Measurements from ENCODE around the gene DHCR7. TPM values are rescaled to one million over a fixed set of nuclear protein-coding genes. Genes with fewer than 3 reads are reported as not detected.

The DHCR7 gene
- total RNA-seq, 4 donors from 2014 or later = 5.8 to 9.5 (median 9.2) TPM

GRCh38 chr11:71474141-71474770 lies 26.1 kb upstream of the DHCR7 start:
- Histone ChIP-seq H3K4me3 (no peak overlapping the region), H3K27ac (replicated peaks in 1 of 4) (no peak overlapping the region), H3K9me3 (no peaks in the 10 kb centered on the region), H3K36me3 (peaks cover 65 to 85% (median 77%) of the 10 kb centered on the region in 4 donors), H3K27me3 (no peaks in the 10 kb centered on the region), H3K4me1 (no peaks in the 10 kb centered on the region)
- intact Hi-C loops (cut with DNase I) = no loop called here
- TF ChIP-seq POLR2AphosphoS5 (IDR thresholded peaks at IDR 0.05) = no peak
- no peak for TF ChIP-seq EP300 (IDR thresholded peaks at IDR 0.05)
- TF ChIP-seq POLR2A (IDR thresholded peaks at IDR 0.05; ENCODE audit: low read depth) = no peak
- TF ChIP-seq CTCF (IDR thresholded peaks at IDR 0.05) = no peak
- WGBS = 100% methylated on average over 8 of the region's 27 CpGs
- DNase-seq (ENCODE audit: extremely low spot score) = no peak

- Histone ChIP-seq H3K4me1 (no peaks in the 10 kb centered on the region), H3K36me3 (peaks cover 61 to 80% (median 72%) of the 10 kb centered on the region in 4 donors), H3K27me3 (no peaks in the 10 kb centered on the region), H3K27ac (replicated peaks in 1 of 4) (no peak overlapping the region), H3K4me3 (no peak overlapping the region), H3K9me3 (no peaks in the 10 kb centered on the region)
- WGBS = 98% methylated on average over 11 of the region's 14 CpGs
- intact Hi-C loops (cut with DNase I) = no loop called here
- no peak for DNase-seq (ENCODE audit: extremely low spot score)
- TF ChIP-seq POLR2AphosphoS5 (IDR thresholded peaks at IDR 0.05) = no peak
- no peak for TF ChIP-seq EP300 (IDR thresholded peaks at IDR 0.05)
- TF ChIP-seq CTCF (IDR thresholded peaks at IDR 0.05) = no peak
- TF ChIP-seq POLR2A (IDR thresholded peaks at IDR 0.05; ENCODE audit: low read depth) = no peak
These were observed 25.5 kb upstream of the DHCR7 start for GRCh38 chr11:71473793-71474080.

GRCh38 chr11:71472941-71473792 lies 25.0 kb upstream of the DHCR7 start:
- 93% methylated on average over 26 of the region's 33 CpGs for WGBS
- Histone ChIP-seq H3K4me3 (no peak overlapping the region), H3K9me3 (no peaks in the 10 kb centered on the region), H3K4me1 (no peaks in the 10 kb centered on the region), H3K27ac (replicated peaks in 1 of 4) (no peak overlapping the region), H3K36me3 (peaks cover 56 to 75% (median 66%) of the 10 kb centered on the region in 4 donors), H3K27me3 (no peaks in the 10 kb centered on the region)
- DNase-seq (ENCODE audit: extremely low spot score) = no peak
- no peak for TF ChIP-seq EP300 (IDR thresholded peaks at IDR 0.05)
- TF ChIP-seq CTCF (IDR thresholded peaks at IDR 0.05) = no peak
- no peak for TF ChIP-seq POLR2A (IDR thresholded peaks at IDR 0.05; ENCODE audit: low read depth)
- TF ChIP-seq POLR2AphosphoS5 (IDR thresholded peaks at IDR 0.05) = no peak
- intact Hi-C loops (cut with DNase I) = no loop called here

DNA sequence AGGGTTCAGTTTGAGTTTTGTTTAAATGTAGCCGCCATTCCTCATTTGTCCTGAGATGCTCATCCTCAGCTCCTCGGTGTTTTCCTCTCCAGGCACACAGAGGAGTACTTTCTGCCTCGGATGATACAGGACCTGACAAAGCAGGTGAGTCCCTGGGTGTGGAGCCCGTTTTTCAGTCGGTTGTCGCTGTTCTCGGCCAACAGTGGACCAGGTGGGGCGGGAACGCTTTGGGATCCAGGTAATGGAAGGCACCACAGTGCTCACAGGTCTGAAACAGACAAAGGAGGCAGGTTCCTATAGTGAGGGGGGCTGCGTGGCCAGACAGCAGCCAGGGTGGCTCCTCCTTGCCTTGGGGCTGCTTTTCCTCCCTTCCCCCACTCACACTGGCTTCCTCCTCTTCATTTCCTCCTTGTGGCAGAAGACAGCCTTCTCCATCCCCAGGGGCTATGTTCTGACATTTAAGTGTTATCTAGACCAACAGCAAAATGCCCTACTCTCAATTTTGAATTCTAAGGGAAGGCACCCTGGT lies 24.2 kb upstream of the DHCR7 start:
- TF ChIP-seq POLR2A (IDR thresholded peaks at IDR 0.05; ENCODE audit: low read depth) (no peak), POLR2AphosphoS5 (IDR thresholded peaks at IDR 0.05) (no peak), CTCF (IDR thresholded peaks at IDR 0.05) (no peak), EP300 (IDR thresholded peaks at IDR 0.05) (no peak)
- H3K36me3 ChIP-seq = peaks cover 51 to 75% (median 61%) of the 10 kb centered on the region in 4 donors
- WGBS = 85% methylated on average over 9 of the region's 10 CpGs
- intact Hi-C loops (cut with DNase I) = no loop called here
- no peaks in the 10 kb centered on the region for H3K9me3 ChIP-seq
- no peak overlapping the region for H3K4me3 ChIP-seq
- no peak for DNase-seq (ENCODE audit: extremely low spot score)
- no peak overlapping the region for H3K27ac ChIP-seq (replicated peaks in 1 of 4)
- H3K4me1 ChIP-seq = no peaks in the 10 kb centered on the region
- H3K27me3 ChIP-seq = no peaks in the 10 kb centered on the region
